Vagina (tissue), 2 donors: ENCODE measurements around the gene MADCAM1. TPM values are rescaled to one million over a fixed set of nuclear protein-coding genes. Genes with fewer than 3 reads are reported as not detected.

Experiments used
- DNase-seq, 2 donors: peaks; one replicate each; pipeline ENCODE4 v3.0.0-alpha.2; 2017; ENCODE audit errors: extremely low spot score in 2 of 2
- H3K27ac ChIP-seq: fragments of 200-600 bp; sonication (generic); one replicate; pipeline ENCODE4 v1.5.1; 2019
- H3K27me3 ChIP-seq: fragments of 200-600 bp; sonication (generic); one replicate; pipeline ENCODE4 v1.5.1; 2019
- H3K36me3 ChIP-seq, 2 donors: fragments of 200-600 bp; sonication (generic); one replicate each; pipeline ENCODE4 v1.5.1; 2017 to 2019
- H3K4me1 ChIP-seq: fragments of 200-600 bp; sonication (generic); one replicate; pipeline ENCODE4 v1.5.1; 2019
- H3K4me3 ChIP-seq, 2 donors: fragments of 200-600 bp; sonication (generic); 1 replicate in 1 of 2; 2 replicates in 1 of 2; pipeline ENCODE4 v1.5.1; 2016 to 2019
- H3K9me3 ChIP-seq: fragments of 200-600 bp; sonication (generic); one replicate; pipeline ENCODE4 v1.5.1; 2019
- POLR2A ChIP-seq, 2 donors: fragments of 450-650 bp; IDR thresholded peaks; one replicate each; pipeline ENCODE4 v1.6.1; 2017; ENCODE audit warnings: antibody characterized with exemption in 2 of 2, mild to moderate bottlenecking in 2 of 2, moderate library complexity in 2 of 2
- POLR2AphosphoS5 ChIP-seq, 2 donors: sonication (generic); formaldehyde crosslinking; IDR thresholded peaks; one replicate each; pipeline ENCODE4 v1.9.0; 2017; ENCODE audit warnings: antibody characterized with exemption in 2 of 2, mild to moderate bottlenecking in 2 of 2, low read depth in 1 of 2; ENCODE audit not compliant: insufficient read depth in 1 of 2
- intact Hi-C: fragments of 100-400 bp; cut with DNase I; formaldehyde crosslinking; loops from one replicate; pipeline ENCODE4 v1.15.1; 2023
- total RNA-seq: library from RNA; depleted of rRNA; stranded (reverse); fragments of >200 nt; gene quantifications from one replicate; pipeline ENCODE4 v1.2.3, GENCODE V29; 2016
- TF ChIP-seq, protein P1 (sequence below), 3 experiments: fragments of 450-650 bp in 2 of 3; fragments of 200-600 bp in 1 of 3; sonication (generic) in 1 of 3; IDR thresholded peaks; one replicate each; pipeline ENCODE4 v1.5.1; 2017 to 2019; ENCODE audit warnings: antibody characterized with exemption in 3 of 3, mild to moderate bottlenecking in 2 of 3, moderate library complexity in 2 of 3

MADCAM1 gene
- total RNA-seq, 1 donor from 2014 or later, result 0.49 TPM

DNA sequence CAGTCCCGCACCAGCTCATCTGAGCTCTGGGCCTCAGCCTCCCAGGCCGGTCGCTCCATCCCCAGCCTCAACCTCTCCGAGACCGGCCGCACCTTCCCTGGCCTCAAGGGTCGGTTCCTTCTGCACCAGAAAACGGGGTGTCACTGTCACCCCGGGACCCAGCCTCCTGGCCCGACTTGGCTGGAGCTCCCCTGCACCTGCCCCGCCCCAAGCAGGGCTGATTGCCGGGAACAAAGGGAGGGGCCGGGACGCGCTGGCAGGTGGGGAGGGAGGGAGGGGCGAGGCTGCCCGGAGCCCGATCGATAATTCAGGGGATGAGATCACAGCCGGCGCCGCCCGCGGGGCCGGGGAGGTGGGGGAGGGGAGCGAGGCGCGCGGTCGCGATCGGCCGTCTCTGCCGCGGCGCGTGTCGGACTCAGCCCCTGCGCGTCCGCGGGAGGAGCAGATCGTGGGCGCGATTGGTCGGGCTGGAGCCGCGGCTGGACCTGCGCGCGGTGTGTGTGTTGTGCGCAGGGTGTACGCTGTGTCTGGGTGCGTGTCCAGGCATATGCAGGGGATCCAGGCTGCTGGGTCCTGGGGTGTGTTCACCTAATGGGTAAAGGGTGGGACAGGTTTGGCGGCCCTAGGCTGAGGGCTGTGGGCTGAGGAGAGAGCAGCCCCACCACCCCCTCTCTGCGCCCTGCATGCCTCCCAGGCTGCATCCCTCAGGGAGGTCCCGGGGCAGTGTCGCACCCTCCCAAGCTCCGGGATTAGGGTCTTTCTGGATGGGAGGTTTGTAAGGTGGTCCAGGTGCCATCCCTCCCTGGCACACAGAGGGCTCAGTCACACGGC, 34.4 kb upstream of the MADCAM1 start:
- intact Hi-C loops, result no loop called here
- Histone ChIP-seq H3K36me3 (no peaks in the 10 kb centered on the region), H3K27ac (peak overlapping the region; percentile 66), H3K9me3 (no peaks in the 10 kb centered on the region), H3K4me1 (peaks cover 24% of the 10 kb centered on the region), H3K27me3 (no peaks in the 10 kb centered on the region), H3K4me3 (peak overlapping the region; percentile 44 to 81)
- DNase-seq, result no peak
- peak in 1 of 2 donors; percentile 60 for TF ChIP-seq POLR2AphosphoS5 (IDR thresholded peaks at IDR 0.05; ENCODE audit: insufficient read depth in 1 of 2, low read depth in 1 of 2)
- no peak for TF ChIP-seq POLR2A (IDR thresholded peaks at IDR 0.05)

DNA sequence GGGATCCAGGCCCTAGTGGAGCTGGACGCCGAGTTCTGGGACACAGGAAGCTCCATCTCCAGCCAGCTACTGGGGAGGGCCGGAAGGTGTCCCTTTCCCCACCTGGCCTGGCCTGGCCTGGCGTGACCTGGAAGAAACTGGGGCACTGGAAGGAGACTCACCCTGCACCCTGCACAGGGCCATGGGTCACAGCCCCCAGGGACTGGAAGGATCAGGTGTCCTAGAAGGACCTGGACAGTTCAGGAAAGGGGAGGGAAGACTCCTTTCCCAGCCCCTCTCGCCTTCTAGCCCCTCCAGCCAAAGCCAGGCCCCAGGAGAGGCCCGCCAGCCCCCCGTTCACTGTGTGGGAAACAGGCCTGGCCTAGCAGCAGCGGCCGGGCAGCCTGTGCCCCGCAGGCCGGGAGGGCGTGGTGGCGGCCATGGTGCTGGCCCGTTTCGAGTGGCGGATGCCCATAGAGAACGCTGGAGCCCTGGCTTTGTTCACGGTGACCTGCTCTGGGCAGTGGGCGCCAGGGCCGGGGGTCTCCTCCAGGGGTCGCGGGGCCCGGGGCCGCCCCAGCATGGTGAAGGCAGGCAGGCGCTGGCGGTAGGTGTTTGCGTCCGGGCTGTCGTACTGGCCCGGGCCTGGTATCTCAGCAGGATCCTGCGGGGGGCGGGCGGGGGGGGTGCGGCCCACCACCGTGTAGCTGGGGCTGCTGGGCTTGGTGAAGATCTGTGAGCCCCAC, 32.6 kb upstream of the MADCAM1 start:
- no peak for DNase-seq
- Histone ChIP-seq H3K4me1 (peaks cover 24% of the 10 kb centered on the region), H3K36me3 (no peaks in the 10 kb centered on the region), H3K27me3 (no peaks in the 10 kb centered on the region), H3K4me3 (no peak overlapping the region), H3K27ac (no peak overlapping the region), H3K9me3 (no peaks in the 10 kb centered on the region)
- intact Hi-C loops, result no loop called here
- TF ChIP-seq POLR2A (IDR thresholded peaks at IDR 0.05), result no peak
- TF ChIP-seq, protein P1, sequence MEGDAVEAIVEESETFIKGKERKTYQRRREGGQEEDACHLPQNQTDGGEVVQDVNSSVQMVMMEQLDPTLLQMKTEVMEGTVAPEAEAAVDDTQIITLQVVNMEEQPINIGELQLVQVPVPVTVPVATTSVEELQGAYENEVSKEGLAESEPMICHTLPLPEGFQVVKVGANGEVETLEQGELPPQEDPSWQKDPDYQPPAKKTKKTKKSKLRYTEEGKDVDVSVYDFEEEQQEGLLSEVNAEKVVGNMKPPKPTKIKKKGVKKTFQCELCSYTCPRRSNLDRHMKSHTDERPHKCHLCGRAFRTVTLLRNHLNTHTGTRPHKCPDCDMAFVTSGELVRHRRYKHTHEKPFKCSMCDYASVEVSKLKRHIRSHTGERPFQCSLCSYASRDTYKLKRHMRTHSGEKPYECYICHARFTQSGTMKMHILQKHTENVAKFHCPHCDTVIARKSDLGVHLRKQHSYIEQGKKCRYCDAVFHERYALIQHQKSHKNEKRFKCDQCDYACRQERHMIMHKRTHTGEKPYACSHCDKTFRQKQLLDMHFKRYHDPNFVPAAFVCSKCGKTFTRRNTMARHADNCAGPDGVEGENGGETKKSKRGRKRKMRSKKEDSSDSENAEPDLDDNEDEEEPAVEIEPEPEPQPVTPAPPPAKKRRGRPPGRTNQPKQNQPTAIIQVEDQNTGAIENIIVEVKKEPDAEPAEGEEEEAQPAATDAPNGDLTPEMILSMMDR (IDR thresholded peaks at IDR 0.05), result no peak
- TF ChIP-seq POLR2AphosphoS5 (IDR thresholded peaks at IDR 0.05; ENCODE audit: insufficient read depth in 1 of 2, low read depth in 1 of 2), result no peak

DNA sequence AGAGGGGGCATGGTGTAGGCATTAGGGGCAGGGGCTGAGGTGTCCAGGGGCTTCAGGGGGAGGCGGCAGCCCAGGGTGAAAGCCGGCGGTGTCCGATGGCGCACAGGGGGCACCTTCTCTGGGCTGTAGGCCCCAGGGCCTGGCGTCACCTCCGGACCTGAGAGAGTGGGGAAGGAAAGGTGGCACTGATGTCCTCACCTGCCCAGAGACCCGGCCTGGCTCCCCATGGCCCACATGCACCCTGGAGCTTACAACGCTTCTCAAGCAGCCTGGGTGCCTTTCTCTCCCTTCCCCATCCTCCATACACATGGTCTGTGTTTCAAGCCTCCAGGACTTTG, 32.1 kb upstream of the MADCAM1 start:
- DNase-seq, result no peak
- no peaks in the 10 kb centered on the region for H3K36me3 ChIP-seq
- intact Hi-C loops, result no loop called here
- TF ChIP-seq, protein P1 (IDR thresholded peaks at IDR 0.05), result no peak
- TF ChIP-seq POLR2A (IDR thresholded peaks at IDR 0.05) (no peak), POLR2AphosphoS5 (IDR thresholded peaks at IDR 0.05; ENCODE audit: insufficient read depth in 1 of 2, low read depth in 1 of 2) (no peak)
- no peaks in the 10 kb centered on the region for H3K27me3 ChIP-seq
- H3K9me3 ChIP-seq, result no peaks in the 10 kb centered on the region
- no peak overlapping the region for H3K27ac ChIP-seq
- H3K4me3 ChIP-seq, result no peak overlapping the region
- H3K4me1 ChIP-seq, result peaks cover 24% of the 10 kb centered on the region

DNA sequence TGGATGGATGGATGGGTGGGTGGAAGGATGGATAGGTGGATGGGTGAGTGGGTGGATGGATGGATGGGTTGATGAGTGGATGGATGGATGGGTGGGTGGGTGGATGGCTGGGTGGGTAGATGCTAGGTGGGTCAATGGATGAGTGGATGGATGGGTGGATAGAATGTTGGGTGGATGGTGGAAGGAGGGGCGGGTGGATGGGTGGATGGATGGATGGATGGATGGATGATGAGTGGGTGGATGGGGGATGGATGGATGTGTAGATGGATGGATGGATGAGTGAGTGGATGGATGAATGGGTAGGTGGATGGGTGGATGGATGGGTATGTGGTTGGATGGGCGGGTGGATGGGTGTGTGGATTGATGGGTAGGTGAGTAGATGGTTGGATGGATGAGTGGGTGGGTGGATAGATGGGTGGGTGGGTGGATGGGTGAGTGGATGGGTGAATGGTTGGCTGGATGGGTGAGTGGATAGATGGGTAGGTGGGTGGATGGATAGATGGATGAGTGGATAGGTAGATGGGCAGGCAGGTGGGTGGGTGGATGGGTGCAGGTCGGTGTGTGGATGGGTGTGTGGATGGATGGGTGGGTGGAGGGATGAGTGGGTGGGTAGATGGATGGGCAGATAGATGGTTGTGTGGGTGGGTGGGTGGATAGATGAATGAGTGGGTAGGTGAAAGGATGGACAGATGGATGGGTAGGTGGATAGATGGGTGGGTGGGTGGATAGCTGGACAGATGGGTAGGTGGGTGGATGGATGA, 31.1 kb upstream of the MADCAM1 start:
- no peak overlapping the region for H3K4me3 ChIP-seq
- H3K27ac ChIP-seq, result no peak overlapping the region
- intact Hi-C loops, result no loop called here
- H3K27me3 ChIP-seq, result no peaks in the 10 kb centered on the region
- peaks cover 16% of the 10 kb centered on the region for H3K4me1 ChIP-seq
- DNase-seq, result no peak
- H3K9me3 ChIP-seq, result no peaks in the 10 kb centered on the region
- TF ChIP-seq POLR2A (IDR thresholded peaks at IDR 0.05), result no peak
- TF ChIP-seq, protein P1 (IDR thresholded peaks at IDR 0.05), result no peak
- no peaks in the 10 kb centered on the region for H3K36me3 ChIP-seq

DNA sequence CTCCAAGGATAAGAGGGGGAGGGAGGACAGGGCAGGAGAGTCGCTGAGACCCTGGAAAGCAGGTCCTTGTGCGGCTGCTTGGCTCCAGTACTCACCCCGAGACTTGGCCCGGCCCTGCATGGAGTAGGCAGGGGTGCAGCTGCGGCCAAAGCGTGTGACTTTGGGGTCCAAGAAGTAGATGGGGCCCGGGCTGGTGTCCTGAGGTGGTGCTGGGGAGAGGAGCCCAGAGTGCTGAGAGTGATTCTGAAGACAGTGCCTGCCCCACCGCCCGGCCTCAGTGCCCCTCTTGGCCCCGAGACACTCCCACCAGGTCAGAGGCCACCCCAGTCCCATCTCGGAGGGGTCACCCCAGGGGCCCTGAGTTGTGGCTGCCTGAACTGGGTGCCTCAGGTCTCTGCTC, 28.7 kb upstream of the MADCAM1 start:
- TF ChIP-seq, protein P1 (IDR thresholded peaks at IDR 0.05), result no peak
- TF ChIP-seq POLR2A (IDR thresholded peaks at IDR 0.05), result no peak
- TF ChIP-seq POLR2AphosphoS5 (IDR thresholded peaks at IDR 0.05; ENCODE audit: insufficient read depth in 1 of 2, low read depth in 1 of 2), result no peak
- H3K27ac ChIP-seq, result no peak overlapping the region
- no peaks in the 10 kb centered on the region for H3K4me1 ChIP-seq
- DNase-seq, result no peak
- intact Hi-C loops, result no loop called here
- H3K36me3 ChIP-seq, result no peaks in the 10 kb centered on the region
- no peak overlapping the region for H3K4me3 ChIP-seq
- no peaks in the 10 kb centered on the region for H3K9me3 ChIP-seq
- H3K27me3 ChIP-seq, result no peaks in the 10 kb centered on the region
